ENCODE data around the gene SMG6.

SMG6 gene

GRCh38 chr17:2303204-2304188 is at the start of gene SMG6, which contains the start of gene SRR:
SMG6 (minus strand) TSS chr17:2303785; CDS start chr17:2303720, 65 bp downstream.
SRR (plus strand) TSS chr17:2303950; CDS start chr17:2315561, 11,611 bp downstream.
- peak within 1 kb of the TSS; percentile 81 for H3K4me3 ChIP-seq (ENCODE audit: low read depth, low read length)
- peak; percentile 86 for DNase-seq (ENCODE audit: low read depth)
- peak; percentile 45 for TF ChIP-seq POLR2A (IDR thresholded peaks at IDR 0.05; ENCODE audit: extremely low read depth, insufficient read length)
- peak; percentile 3; the same call in 1 of the 2 replicates for TF ChIP-seq MAX (IDR thresholded peaks at IDR 0.05; ENCODE audit: low read depth, low read length)
- no peak for TF ChIP-seq MYC (IDR thresholded peaks at IDR 0.05; ENCODE audit: low read depth, low read length)

- no peak overlapping the region for H3K4me3 ChIP-seq (ENCODE audit: low read depth, low read length)
- DNase-seq (ENCODE audit: low read depth) = no peak
- no peak for TF ChIP-seq CTCF (IDR thresholded peaks at IDR 0.05; ENCODE audit: low read depth, low read length)
- TF ChIP-seq POLR2A (IDR thresholded peaks at IDR 0.05; ENCODE audit: extremely low read depth, insufficient read length) = no peak
- TF ChIP-seq MAX (IDR thresholded peaks at IDR 0.05; ENCODE audit: low read depth, low read length) = no peak
- no peak for TF ChIP-seq MYC (IDR thresholded peaks at IDR 0.05; ENCODE audit: low read depth, low read length)
Observed at GRCh38 chr17:2351269-2351668, 47.7 kb upstream of the SMG6 start.

GRCh38 chr17:2347805-2348685 is 44.5 kb upstream of the SMG6 start:
- no peak overlapping the region for H3K4me3 ChIP-seq (ENCODE audit: low read depth, low read length)
- TF ChIP-seq POLR2A (IDR thresholded peaks at IDR 0.05; ENCODE audit: extremely low read depth, insufficient read length) = no peak
- no peak for TF ChIP-seq MYC (IDR thresholded peaks at IDR 0.05; ENCODE audit: low read depth, low read length)
- DNase-seq (ENCODE audit: low read depth) = no peak

- H3K4me3 ChIP-seq (ENCODE audit: low read depth, low read length) = no peak overlapping the region
- no peak for TF ChIP-seq MYC (IDR thresholded peaks at IDR 0.05; ENCODE audit: low read depth, low read length)
- no peak for TF ChIP-seq CTCF (IDR thresholded peaks at IDR 0.05; ENCODE audit: low read depth, low read length)
- TF ChIP-seq MAX (IDR thresholded peaks at IDR 0.05; ENCODE audit: low read depth, low read length) = no peak
- TF ChIP-seq POLR2A (IDR thresholded peaks at IDR 0.05; ENCODE audit: extremely low read depth, insufficient read length) = no peak
- no peak for DNase-seq (ENCODE audit: low read depth)
Observed at GRCh38 chr17:2346475-2346874, 42.9 kb upstream of the SMG6 start.

- TF ChIP-seq MAX (IDR thresholded peaks at IDR 0.05; ENCODE audit: low read depth, low read length) = no peak
- no peak for TF ChIP-seq CTCF (IDR thresholded peaks at IDR 0.05; ENCODE audit: low read depth, low read length)
- no peak for TF ChIP-seq POLR2A (IDR thresholded peaks at IDR 0.05; ENCODE audit: extremely low read depth, insufficient read length)
- no peak for TF ChIP-seq MYC (IDR thresholded peaks at IDR 0.05; ENCODE audit: low read depth, low read length)
- DNase-seq (ENCODE audit: low read depth) = no peak
- H3K4me3 ChIP-seq (ENCODE audit: low read depth, low read length) = no peak overlapping the region
Observed at GRCh38 chr17:2344528-2344927, 40.9 kb upstream of the SMG6 start.

- H3K4me3 ChIP-seq (ENCODE audit: low read depth, low read length) = no peak overlapping the region
- TF ChIP-seq MYC (IDR thresholded peaks at IDR 0.05; ENCODE audit: low read depth, low read length) (no peak), POLR2A (IDR thresholded peaks at IDR 0.05; ENCODE audit: extremely low read depth, insufficient read length) (no peak), CTCF (IDR thresholded peaks at IDR 0.05; ENCODE audit: low read depth, low read length) (no peak), MAX (IDR thresholded peaks at IDR 0.05; ENCODE audit: low read depth, low read length) (no peak)
- DNase-seq (ENCODE audit: low read depth) = no peak
Observed at GRCh38 chr17:2343421-2343820, 39.8 kb upstream of the SMG6 start.
